H9 (cell line): ENCODE results near the gene CAMK2N2. TPM values are rescaled to one million over a fixed set of nuclear protein-coding genes. Genes with fewer than 3 reads are reported as not detected.

Source experiments
- DNase-seq: peaks from one replicate; pipeline ENCODE4 v3.0.0-alpha.2; 2017
- H2AFZ ChIP-seq: one replicate; pipeline ENCODE4 v1.6.1; 2013; ENCODE audit warnings: mild to moderate bottlenecking, low read length, control low read depth, moderate library complexity
- H2AK5ac ChIP-seq: 2 replicates; pipeline ENCODE4 v1.6.1; 2013; ENCODE audit warnings: low read length, control low read depth, mixed read lengths; ENCODE audit not compliant: insufficient read length
- H2BK120ac ChIP-seq: one replicate; pipeline ENCODE4 v1.6.1; 2013; ENCODE audit warnings: low read depth, mild to moderate bottlenecking, low read length, control low read depth, inconsistent platforms; ENCODE audit not compliant: poor library complexity, severe bottlenecking
- H2BK12ac ChIP-seq: 2 replicates; pipeline ENCODE4 v1.6.1; 2013; ENCODE audit warnings: low read length, control low read depth, mixed read lengths, low read depth; ENCODE audit not compliant: insufficient read length
- H2BK15ac ChIP-seq: 2 replicates; pipeline ENCODE4 v1.6.1; 2013; ENCODE audit warnings: low read depth, low read length, control low read depth
- H2BK20ac ChIP-seq: one replicate; pipeline ENCODE4 v1.6.1; 2013; ENCODE audit warnings: low read depth, mild to moderate bottlenecking, low read length, control low read depth, inconsistent platforms; ENCODE audit not compliant: poor library complexity, severe bottlenecking
- H2BK5ac ChIP-seq: 2 replicates; pipeline ENCODE4 v1.6.1; 2013; ENCODE audit warnings: low read length, control low read depth, mixed read lengths; ENCODE audit not compliant: insufficient read length
- H3K14ac ChIP-seq: 2 replicates; pipeline ENCODE4 v1.6.1; 2013; ENCODE audit warnings: low read length, control low read depth; ENCODE audit not compliant: insufficient read depth
- H3K18ac ChIP-seq: 2 replicates; pipeline ENCODE4 v1.6.1; 2013; ENCODE audit warnings: low read depth, mild to moderate bottlenecking, mixed read lengths, low read length, control low read depth; ENCODE audit not compliant: insufficient read length
- H3K23ac ChIP-seq: 2 replicates; pipeline ENCODE4 v1.6.1; 2013; ENCODE audit warnings: low read length, control low read depth, mixed read lengths, low read depth; ENCODE audit not compliant: insufficient read length
- H3K23me2 ChIP-seq: 2 replicates; pipeline ENCODE4 v1.6.1; 2013; ENCODE audit warnings: low read depth, mild to moderate bottlenecking, mixed read lengths, low read length, control low read depth; ENCODE audit not compliant: insufficient read length, poor library complexity, severe bottlenecking
- H3K27ac ChIP-seq: 2 replicates; pipeline ENCODE4 v1.5.1; 2013; ENCODE audit warnings: low read length, control low read depth, mixed read lengths, low read depth; ENCODE audit not compliant: insufficient read length
- H3K27me3 ChIP-seq: 2 replicates; pipeline ENCODE4 v1.6.1; 2013; ENCODE audit warnings: low read length, control low read depth, inconsistent platforms; ENCODE audit not compliant: insufficient read depth
- H3K4ac ChIP-seq: 2 replicates; pipeline ENCODE4 v1.6.1; 2013; ENCODE audit warnings: low read depth, mild to moderate bottlenecking, control low read depth, inconsistent platforms, low read length, moderate library complexity
- H3K4me1 ChIP-seq: 2 replicates; pipeline ENCODE4 v1.6.1; 2013; ENCODE audit warnings: low read length, control low read depth, inconsistent platforms; ENCODE audit not compliant: insufficient read depth
- H3K4me2 ChIP-seq: 2 replicates; pipeline ENCODE4 v1.6.1; 2013; ENCODE audit warnings: low read length, control low read depth, mixed read lengths; ENCODE audit not compliant: insufficient read length, insufficient read depth
- H3K56ac ChIP-seq: 2 replicates; pipeline ENCODE4 v1.6.1; 2013; ENCODE audit warnings: low read depth, mild to moderate bottlenecking, mixed read lengths, low read length, control low read depth; ENCODE audit not compliant: insufficient read length
- H3K79me1 ChIP-seq: 2 replicates; pipeline ENCODE4 v1.6.1; 2013; ENCODE audit warnings: low read depth, mild to moderate bottlenecking, moderate library complexity, low read length, control low read depth, inconsistent platforms; ENCODE audit not compliant: insufficient read depth, poor library complexity, severe bottlenecking
- H3K79me2 ChIP-seq: 2 replicates; pipeline ENCODE4 v1.6.1; 2013; ENCODE audit warnings: low read length, control low read depth, inconsistent platforms; ENCODE audit not compliant: insufficient read depth
- H3K9ac ChIP-seq: 2 replicates; pipeline ENCODE4 v1.6.1; 2013; ENCODE audit warnings: low read length, control low read depth, mixed read lengths; ENCODE audit not compliant: insufficient read length; ENCODE audit errors: extremely low read depth
- H3K9me3 ChIP-seq: one replicate; pipeline ENCODE4 v1.6.1; 2013; ENCODE audit warnings: low read depth, low read length, inconsistent platforms; ENCODE audit not compliant: control insufficient read depth
- H3T11ph ChIP-seq: one replicate; pipeline ENCODE4 v1.6.1; 2013; ENCODE audit warnings: mild to moderate bottlenecking, low read length, control low read depth, inconsistent platforms
- H4K20me1 ChIP-seq: one replicate; pipeline ENCODE4 v1.6.1; 2013; ENCODE audit not compliant: control insufficient read depth, insufficient read length, insufficient read depth
- H4K5ac ChIP-seq: 2 replicates; pipeline ENCODE4 v1.6.1; 2013; ENCODE audit warnings: low read depth, mild to moderate bottlenecking, mixed read lengths, low read length, control low read depth; ENCODE audit not compliant: insufficient read length
- H4K8ac ChIP-seq: replicated peaks from 2 replicates; pipeline ENCODE4 v1.6.1; 2013; ENCODE audit warnings: low read length, control low read depth, mixed read lengths, low read depth; ENCODE audit not compliant: insufficient read length
- H4K91ac ChIP-seq: 2 replicates; pipeline ENCODE4 v1.6.1; 2013; ENCODE audit warnings: low read depth, mild to moderate bottlenecking, moderate library complexity, mixed read lengths, low read length, control low read depth; ENCODE audit not compliant: insufficient read length
- H3K27ac Mint-ChIP-seq, 3 experiments: 2 replicates in 2 of 3; 3 replicates in 1 of 3; pipeline ENCODE4 v1.8.0; 2020 to 2021; ENCODE audit warnings: mixed read lengths in 3 of 3, mild to moderate bottlenecking in 1 of 3, moderate library complexity in 1 of 3
- H3K27me3 Mint-ChIP-seq: 2 replicates; pipeline ENCODE4 v1.8.0; 2021; ENCODE audit warnings: low read depth, mild to moderate bottlenecking, moderate library complexity, mixed read lengths
- H3K36me3 Mint-ChIP-seq, 3 experiments: 2 replicates in 2 of 3; 3 replicates in 1 of 3; pipeline ENCODE4 v1.8.0; 2020 to 2021; ENCODE audit warnings: low read depth in 3 of 3, mixed read lengths in 3 of 3; ENCODE audit not compliant: insufficient read depth in 1 of 3
- H3K4me1 Mint-ChIP-seq, 2 experiments: 2 replicates each; pipeline ENCODE4 v1.8.0; 2020; ENCODE audit warnings: mixed read lengths in 2 of 2
- H3K4me3 Mint-ChIP-seq, 2 experiments: 2 replicates in 1 of 2; 3 replicates in 1 of 2; pipeline ENCODE4 v1.8.0; 2020 to 2021; ENCODE audit warnings: mild to moderate bottlenecking in 2 of 2, mixed read lengths in 2 of 2, moderate library complexity in 1 of 2
- H3K9me3 Mint-ChIP-seq, 2 experiments: 2 replicates in 1 of 2; 3 replicates in 1 of 2; pipeline ENCODE4 v1.8.0; 2020; ENCODE audit warnings: mild to moderate bottlenecking in 2 of 2, mixed read lengths in 2 of 2, moderate library complexity in 1 of 2
- WGBS: extraction: QIAGEN DNeasy Blood & Tissue Kit; methylation state at CpG from one replicate; pipeline ENCODE4 v1.1.7; 2013; ENCODE audit warnings: missing lambda C conversion rate, low lambda C conversion rate, mixed read lengths; ENCODE audit not compliant: insufficient read length; ENCODE audit errors: extremely low coverage; 5-methylcytosine and 5-hydroxymethylcytosine counted together
- total RNA-seq: library from RNA; stranded (reverse); gene quantifications from 2 replicates; pipeline ENCODE4 v1.2.1, GENCODE V29; 2021
- TF ChIP-seq, protein P1 (sequence below): fragments of 200-600 bp; sonication (generic); conservative IDR thresholded peaks from 3 replicates; pipeline ENCODE4 v1.8.0; 2021; ENCODE audit warnings: antibody characterized with exemption, mild to moderate bottlenecking

CAMK2N2 gene
- total RNA-seq, 1 experiment from 2014 or later = 12.6 TPM

DNA sequence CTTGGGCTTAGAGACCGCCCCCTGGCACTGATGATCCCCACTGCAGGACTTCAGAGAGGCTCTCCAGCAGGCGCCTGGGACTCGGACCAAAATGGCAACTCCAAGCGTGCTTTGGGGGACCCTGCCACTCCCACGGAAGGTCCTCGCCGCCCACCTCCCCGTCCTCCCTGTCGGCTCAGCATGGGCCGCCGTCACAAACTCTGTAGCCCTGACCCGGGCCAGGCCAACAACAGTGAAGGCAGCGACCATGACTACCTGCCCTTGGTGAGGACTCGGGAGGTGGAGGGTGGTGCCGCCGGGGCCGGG is 20.3 kb downstream of the CAMK2N2 start:
- Histone ChIP-seq H3K4ac (no peak overlapping the region), H3K79me1 (no peaks in the 10 kb centered on the region), H3K4me2 (no peak overlapping the region), H4K91ac (no peak overlapping the region), H2AK5ac (no peak overlapping the region), H2BK15ac (no peak overlapping the region), H2AFZ (no peak overlapping the region), H3K23ac (no peak overlapping the region), H3K18ac (no peak overlapping the region), H2BK20ac (no peak overlapping the region), H4K8ac (no peak overlapping the region), H3K27me3 (no peaks in the 10 kb centered on the region), H4K5ac (no peak overlapping the region), H3T11ph (no peak overlapping the region), H2BK5ac (no peak overlapping the region), H3K79me2 (no peaks in the 10 kb centered on the region), H2BK12ac (no peak overlapping the region), H2BK120ac (no peak overlapping the region), H3K9ac (no peak overlapping the region), H3K27ac (no peak overlapping the region), H3K9me3 (no peaks in the 10 kb centered on the region), H3K14ac (no peak overlapping the region), H4K20me1 (no peaks in the 10 kb centered on the region), H3K4me1 (no peaks in the 10 kb centered on the region), H3K23me2 (no peaks in the 10 kb centered on the region), H3K56ac (no peak overlapping the region)
- no peak for DNase-seq
- H3K27me3 Mint-ChIP-seq = peaks cover 1% of the 10 kb centered on the region; the same call in 1 of the 2 replicates
- H3K27ac Mint-ChIP-seq = no peak overlapping the region
- no CpG with 5 or more reads among the region's 17 CpGs for WGBS
- peaks cover 15 to 40% (median 36%) of the 10 kb centered on the region in 3 experiments for H3K36me3 Mint-ChIP-seq
- H3K4me1 Mint-ChIP-seq = no peaks in the 10 kb centered on the region
- no peak overlapping the region for H3K4me3 Mint-ChIP-seq
- TF ChIP-seq, protein P1, sequence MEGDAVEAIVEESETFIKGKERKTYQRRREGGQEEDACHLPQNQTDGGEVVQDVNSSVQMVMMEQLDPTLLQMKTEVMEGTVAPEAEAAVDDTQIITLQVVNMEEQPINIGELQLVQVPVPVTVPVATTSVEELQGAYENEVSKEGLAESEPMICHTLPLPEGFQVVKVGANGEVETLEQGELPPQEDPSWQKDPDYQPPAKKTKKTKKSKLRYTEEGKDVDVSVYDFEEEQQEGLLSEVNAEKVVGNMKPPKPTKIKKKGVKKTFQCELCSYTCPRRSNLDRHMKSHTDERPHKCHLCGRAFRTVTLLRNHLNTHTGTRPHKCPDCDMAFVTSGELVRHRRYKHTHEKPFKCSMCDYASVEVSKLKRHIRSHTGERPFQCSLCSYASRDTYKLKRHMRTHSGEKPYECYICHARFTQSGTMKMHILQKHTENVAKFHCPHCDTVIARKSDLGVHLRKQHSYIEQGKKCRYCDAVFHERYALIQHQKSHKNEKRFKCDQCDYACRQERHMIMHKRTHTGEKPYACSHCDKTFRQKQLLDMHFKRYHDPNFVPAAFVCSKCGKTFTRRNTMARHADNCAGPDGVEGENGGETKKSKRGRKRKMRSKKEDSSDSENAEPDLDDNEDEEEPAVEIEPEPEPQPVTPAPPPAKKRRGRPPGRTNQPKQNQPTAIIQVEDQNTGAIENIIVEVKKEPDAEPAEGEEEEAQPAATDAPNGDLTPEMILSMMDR = no peak
- no peaks in the 10 kb centered on the region for H3K9me3 Mint-ChIP-seq
